Testis (tissue), 2 donors: ENCODE measurements around the gene OGFR.

ENCODE experiments used
- CTCF ChIP-seq, 3 experiments: fragments of 450-650 bp in 2 of 3; fragments of 200-600 bp in 1 of 3; sonication (generic) in 1 of 3; IDR thresholded peaks; one replicate each; pipeline ENCODE4 v1.5.1; 2016 to 2019; ENCODE audit warnings: antibody characterized with exemption in 3 of 3, mild to moderate bottlenecking in 2 of 3, moderate library complexity in 1 of 3
- POLR2A ChIP-seq: fragments of 450-650 bp; IDR thresholded peaks from one replicate; pipeline ENCODE4 v1.6.1; 2017; ENCODE audit warnings: antibody characterized with exemption, mild to moderate bottlenecking, moderate library complexity

GRCh38 chr20:62856931-62857619 is 52.4 kb downstream of the OGFR start:
- TF ChIP-seq CTCF (IDR thresholded peaks at IDR 0.05) = no peak
- TF ChIP-seq POLR2A = no peak
